Stimulated activated CD8-positive, alpha-beta memory T cell treated with anti-CD3 and anti-CD28 coated beads, Interleukin-7, amount 100 ng/mL, for 4 hours (primary cell): ENCODE results near the gene FBXW11.
"Not testable (repeated sequence)": the region's sequence is repeated elsewhere in the genome, so short reads cannot be mapped to it uniquely, and the experiment has no call there.

Source experiments
- DNase-seq, 2 donors: peaks; one replicate each; pipeline ENCODE4 v3.0.0-alpha.2; 2020; ENCODE audit warnings: low read depth in 2 of 2

FBXW11 gene

GRCh38 chr5:171984748-171985419 is 21.6 kb downstream of the FBXW11 start:
- DNase-seq, result peak in 1 of 2 donors; percentile 12

GRCh38 chr5:171981847-171982246 is 24.6 kb downstream of the FBXW11 start:
- no peak for DNase-seq

- no peak for DNase-seq
Observed at GRCh38 chr5:171980792-171981191, 25.6 kb downstream of the FBXW11 start.

DNA sequence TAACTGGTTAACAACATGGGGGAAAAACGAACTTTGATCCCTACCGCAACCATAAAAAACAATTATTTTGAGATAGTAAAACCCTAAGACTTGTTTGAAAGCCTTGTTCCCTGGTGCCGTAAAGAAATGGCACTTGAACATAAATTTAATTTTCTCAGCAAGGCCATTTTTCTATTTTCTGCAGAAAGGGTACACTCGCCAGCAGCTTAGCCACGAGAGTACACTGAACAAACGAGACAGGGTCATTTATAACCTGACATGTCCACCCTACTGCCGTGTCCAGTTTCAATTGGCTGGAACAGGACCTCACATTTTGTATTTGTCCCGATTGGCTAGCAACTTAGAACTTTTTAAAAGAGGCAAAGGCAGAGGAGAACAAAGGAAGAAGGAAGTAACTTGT is 26.8 kb downstream of the FBXW11 start:
- DNase-seq, result no peak

DNA sequence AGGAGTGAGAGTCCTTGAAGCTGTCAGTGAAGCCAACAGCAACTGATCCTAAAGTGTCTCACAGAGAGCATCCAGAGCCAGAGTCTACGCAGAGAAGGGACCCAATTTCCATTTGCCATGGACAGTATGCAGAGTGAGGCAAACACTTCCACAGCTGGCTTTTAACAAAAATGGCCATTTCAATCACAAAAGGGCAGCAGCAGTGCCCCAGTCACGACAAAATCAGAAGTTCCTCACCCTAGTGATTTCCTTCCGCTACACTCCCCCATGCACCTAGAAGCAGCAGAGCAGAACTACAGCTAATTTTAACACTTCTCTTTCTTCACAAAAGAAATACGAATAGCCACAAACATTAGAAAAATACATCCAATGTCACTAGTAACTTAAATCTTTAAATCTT is 27.9 kb downstream of the FBXW11 start:
- DNase-seq, result no peak

- DNase-seq, result no peak
Observed at GRCh38 chr5:171978016-171978415, 28.4 kb downstream of the FBXW11 start.

GRCh38 chr5:171977244-171977950 is 29.0 kb downstream of the FBXW11 start:
- DNase-seq, result not testable (repeated sequence)

DNA sequence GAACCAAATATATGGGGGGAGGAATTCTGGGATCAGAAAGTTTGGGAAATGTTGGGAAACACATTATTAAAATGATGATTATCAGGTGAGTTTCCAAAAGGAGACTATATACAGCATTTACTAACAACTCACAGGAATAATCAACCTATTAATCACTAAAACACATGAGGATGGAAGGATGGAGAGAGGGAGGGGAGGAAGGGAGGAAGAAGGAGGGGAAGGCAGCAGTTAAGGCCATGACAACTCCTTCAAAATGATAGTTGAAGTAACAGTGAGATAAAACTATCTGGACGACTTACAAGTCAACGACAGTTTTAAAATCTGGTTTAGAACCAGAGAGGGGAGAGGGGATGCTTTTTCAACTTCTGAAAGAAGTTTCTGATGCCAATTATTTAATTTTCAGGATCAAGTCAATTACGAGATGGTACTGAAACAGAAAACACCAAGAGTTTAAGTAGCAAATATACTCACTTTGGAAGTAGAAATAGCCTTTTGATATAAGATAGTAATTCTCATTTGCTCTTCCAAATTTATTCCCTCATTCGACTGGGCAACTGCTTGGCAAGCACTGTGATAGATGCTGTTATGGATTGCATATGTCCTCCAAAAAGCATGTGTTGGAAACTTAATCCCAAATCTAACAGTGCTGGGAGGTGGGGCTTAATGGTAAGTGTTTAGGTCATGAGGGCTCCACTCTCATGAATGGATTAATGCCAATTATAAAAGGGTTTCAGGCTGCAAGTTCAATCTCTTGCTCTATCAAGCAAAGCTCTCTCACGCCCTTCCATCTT is 30.4 kb downstream of the FBXW11 start:
- DNase-seq, result no peak

GRCh38 chr5:171975262-171975876 is 31.1 kb downstream of the FBXW11 start:
- no peak for DNase-seq

- no peak for DNase-seq
Observed at GRCh38 chr5:171970826-171971225, 35.6 kb downstream of the FBXW11 start.

- DNase-seq, result no peak
Observed at GRCh38 chr5:171969288-171969880, 37.1 kb downstream of the FBXW11 start.

GRCh38 chr5:171968531-171968930 is 37.9 kb downstream of the FBXW11 start:
- no peak for DNase-seq

GRCh38 chr5:171966964-171967363 is 39.5 kb downstream of the FBXW11 start:
- no peak for DNase-seq

GRCh38 chr5:171966270-171966669 is 40.2 kb downstream of the FBXW11 start:
- DNase-seq, result no peak

- DNase-seq, result peak in 1 of 2 donors; percentile 26
Observed at GRCh38 chr5:171965745-171966144, 40.7 kb downstream of the FBXW11 start.

DNA sequence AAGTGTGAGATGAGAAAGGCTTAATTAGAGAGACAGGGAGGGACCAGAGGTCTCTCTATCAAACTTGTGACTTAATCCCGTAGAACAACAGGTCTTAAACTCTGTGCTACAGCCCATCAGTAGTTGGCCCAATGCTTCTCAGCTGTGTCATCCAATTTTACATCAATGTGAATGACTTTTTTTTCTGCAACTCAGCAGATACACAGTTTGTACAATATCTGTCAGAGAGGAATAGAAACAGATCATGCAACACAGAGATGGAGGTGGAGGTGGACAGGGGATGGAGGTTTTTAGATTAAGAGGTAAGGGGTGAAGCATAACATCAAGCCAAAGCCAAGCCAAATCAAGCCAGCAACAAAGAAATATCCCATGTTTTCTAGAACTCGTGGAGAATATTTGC is 43.0 kb downstream of the FBXW11 start:
- no peak for DNase-seq

GRCh38 chr5:171961117-171961516 is 45.3 kb downstream of the FBXW11 start:
- DNase-seq, result no peak

GRCh38 chr5:171957591-171958251 is 48.7 kb downstream of the FBXW11 start:
- DNase-seq, result peak in 1 of 2 donors; percentile 5

GRCh38 chr5:171956887-171957495 is 49.4 kb downstream of the FBXW11 start:
- DNase-seq, result no peak

DNA sequence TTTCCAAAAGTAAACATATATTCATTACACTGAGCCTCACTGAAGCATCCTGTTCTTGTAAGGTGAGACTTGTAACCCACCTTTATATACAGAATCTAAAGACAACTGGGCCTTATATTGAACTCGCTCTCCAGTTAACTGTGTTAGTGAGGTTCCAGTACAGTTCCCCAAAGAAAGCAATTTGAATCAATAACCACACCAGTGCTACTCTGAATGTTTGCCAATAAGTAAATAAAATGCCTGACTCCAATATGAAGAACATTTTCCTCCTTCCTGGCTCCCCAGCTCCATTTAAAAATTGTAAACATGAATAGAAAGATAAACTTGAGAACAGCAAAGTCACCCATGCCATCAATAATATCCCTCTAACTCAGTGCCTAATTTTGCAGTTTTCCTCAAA is 50.1 kb downstream of the FBXW11 start:
- DNase-seq, result no peak

DNA sequence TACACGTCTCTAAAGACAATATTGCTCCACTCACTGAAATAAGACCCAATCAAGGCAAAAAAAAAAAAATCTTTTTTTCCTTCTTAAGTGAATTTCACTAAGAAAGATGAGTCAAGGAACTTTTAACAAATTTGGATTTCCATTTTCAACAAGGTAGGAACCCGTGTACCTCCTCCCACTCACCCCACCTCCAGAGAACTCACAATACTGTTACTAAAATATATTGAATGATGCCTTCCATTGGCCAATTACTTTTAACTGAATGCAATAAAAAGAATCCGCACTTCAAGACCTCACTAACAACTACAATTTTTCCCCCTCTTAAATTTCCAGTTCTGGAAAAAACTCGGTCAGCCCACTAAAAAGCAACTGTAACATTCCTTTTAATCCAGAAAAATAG is 50.7 kb downstream of the FBXW11 start:
- no peak for DNase-seq
